ENCODE results near the gene L3MBTL3. TPM values are rescaled to one million over a fixed set of nuclear protein-coding genes. Genes with fewer than 3 reads are reported as not detected.

The L3MBTL3 gene
- polyA plus RNA-seq, 1 of the 3 experiments (the other 2 are of a cell fraction) = 12.6 TPM

DNA sequence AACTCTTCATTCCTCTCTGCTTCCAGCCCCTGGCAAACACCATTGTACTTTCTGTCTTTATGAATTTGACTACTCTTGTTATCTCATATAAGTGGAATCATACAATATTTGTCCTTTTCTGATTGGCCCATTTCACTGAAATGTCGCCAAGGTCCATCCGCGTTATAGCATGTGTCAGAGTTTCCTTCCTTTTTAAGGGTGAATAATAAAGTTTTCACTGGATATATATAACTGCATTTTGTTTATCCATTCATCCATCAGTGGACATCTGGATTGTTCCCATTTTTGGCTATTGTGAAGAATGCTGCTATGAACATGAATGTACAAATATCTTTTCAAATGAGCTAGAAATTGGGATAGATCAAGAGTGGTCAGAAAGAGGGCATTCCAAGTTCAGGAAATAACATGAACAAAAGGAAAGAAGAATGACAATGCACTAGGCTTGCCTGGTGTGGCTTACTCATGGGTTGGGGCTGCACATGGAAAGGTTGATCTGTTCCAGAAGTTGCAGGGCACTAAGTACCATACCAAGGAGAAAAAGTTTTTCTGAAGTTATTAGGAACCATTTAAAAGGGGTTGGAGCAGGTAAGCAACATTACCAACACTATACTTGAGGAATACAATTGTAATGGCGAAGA, 10.0 kb upstream of the L3MBTL3 start:
- no peaks in the 10 kb centered on the region for H3K36me3 ChIP-seq (replicated peaks in 1 of 2; ENCODE audit: control insufficient read depth in 1 of 2, insufficient read depth in 2 of 2, low read length in 1 of 2)
- H2AFZ ChIP-seq (ENCODE audit: low read depth) = peak overlapping the region; percentile 11; the same call in 1 of the 2 replicates
- ChIA-PET POLR2A (no interaction called here), CTCF (no interaction called here)
- no peak overlapping the region for H3K9ac ChIP-seq
- H3F3A ChIP-seq (replicated peaks; ENCODE audit: insufficient read depth) = no peaks in the 10 kb centered on the region
- no peaks in the 10 kb centered on the region for H4K20me1 ChIP-seq (ENCODE audit: insufficient read depth)
- 0 out of 4 replicates have a peak, but pooled peaks cover 0 to 3% of the 10 kb centered on the region in 2 experiments for H3K4me1 ChIP-seq (ENCODE audit: control insufficient read depth in 1 of 2, insufficient read depth in 2 of 2, low read depth in 1 of 2, low read length in 1 of 2)
- no peaks in the 10 kb centered on the region for H3K79me2 ChIP-seq (ENCODE audit: insufficient read depth)
- H3K9me3 ChIP-seq = no peaks in the 10 kb centered on the region
- H3K4me3 ChIP-seq (ENCODE audit: low read depth in 2 of 2, low read length in 1 of 2) = no peak overlapping the region
- no peak overlapping the region for H3K27ac ChIP-seq (ENCODE audit: low read depth in 2 of 2, low read length in 1 of 2)
- WGBS (ENCODE audit: low lambda C conversion rate) = 63% methylated on average over 4 of the region's 4 CpGs
- no peak overlapping the region for H3K4me2 ChIP-seq
- H3K9me2 ChIP-seq = no peaks in the 10 kb centered on the region
- no peak for TF ChIP-seq REST (IDR thresholded peaks at IDR 0.05; ENCODE audit: low read depth, low read length)
- no peak for TF ChIP-seq RAD21 (IDR thresholded peaks at IDR 0.05; ENCODE audit: low read length)
- TF ChIP-seq TEAD4 (IDR thresholded peaks at IDR 0.05; ENCODE audit: borderline replicate concordance, insufficient read depth) = no peak
- TF ChIP-seq, protein P1, sequence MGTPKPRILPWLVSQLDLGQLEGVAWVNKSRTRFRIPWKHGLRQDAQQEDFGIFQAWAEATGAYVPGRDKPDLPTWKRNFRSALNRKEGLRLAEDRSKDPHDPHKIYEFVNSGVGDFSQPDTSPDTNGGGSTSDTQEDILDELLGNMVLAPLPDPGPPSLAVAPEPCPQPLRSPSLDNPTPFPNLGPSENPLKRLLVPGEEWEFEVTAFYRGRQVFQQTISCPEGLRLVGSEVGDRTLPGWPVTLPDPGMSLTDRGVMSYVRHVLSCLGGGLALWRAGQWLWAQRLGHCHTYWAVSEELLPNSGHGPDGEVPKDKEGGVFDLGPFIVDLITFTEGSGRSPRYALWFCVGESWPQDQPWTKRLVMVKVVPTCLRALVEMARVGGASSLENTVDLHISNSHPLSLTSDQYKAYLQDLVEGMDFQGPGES (IDR thresholded peaks at IDR 0.05; ENCODE audit: low read depth, low read length) = no peak
- TF ChIP-seq FOXJ3 (CRISPR knock-in tag; IDR thresholded peaks at IDR 0.05) = no peak
- no peak for TF ChIP-seq NFIC (IDR thresholded peaks at IDR 0.05; ENCODE audit: borderline replicate concordance)
- TF ChIP-seq TCF12 (IDR thresholded peaks at IDR 0.05) = no peak
- no peak for TF ChIP-seq PBX3 (IDR thresholded peaks at IDR 0.05)
- DNase-seq = no peak
- H3K27me3 ChIP-seq (ENCODE audit: insufficient read depth) = no peaks in the 10 kb centered on the region

- no peaks in the 10 kb centered on the region for H4K20me1 ChIP-seq (ENCODE audit: insufficient read depth)
- DNase-seq = no peak
- no peak overlapping the region for H2AFZ ChIP-seq (ENCODE audit: low read depth)
- H3K4me3 ChIP-seq (ENCODE audit: low read depth in 2 of 2, low read length in 1 of 2) = no peak overlapping the region
- H3K9ac ChIP-seq = no peak overlapping the region
- H3K79me2 ChIP-seq (ENCODE audit: insufficient read depth) = no peaks in the 10 kb centered on the region
- no peaks in the 10 kb centered on the region for H3K9me3 ChIP-seq
- ChIA-PET CTCF (no interaction called here), POLR2A (no interaction called here)
- no peak overlapping the region for H3K27ac ChIP-seq (ENCODE audit: low read depth in 2 of 2, low read length in 1 of 2)
- H3F3A ChIP-seq (replicated peaks; ENCODE audit: insufficient read depth) = no peaks in the 10 kb centered on the region
- H3K27me3 ChIP-seq (ENCODE audit: insufficient read depth) = no peaks in the 10 kb centered on the region
- no peaks in the 10 kb centered on the region for H3K36me3 ChIP-seq (replicated peaks in 1 of 2; ENCODE audit: control insufficient read depth in 1 of 2, insufficient read depth in 2 of 2, low read length in 1 of 2)
- no peak for TF ChIP-seq NFIC (IDR thresholded peaks at IDR 0.05; ENCODE audit: borderline replicate concordance)
- TF ChIP-seq RAD21 (IDR thresholded peaks at IDR 0.05; ENCODE audit: low read length) = no peak
- no peak for TF ChIP-seq ELF1 (IDR thresholded peaks at IDR 0.05)
- TF ChIP-seq TCF12 (IDR thresholded peaks at IDR 0.05) = no peak
- TF ChIP-seq JUND (IDR thresholded peaks at IDR 0.05) = no peak
- no peak for TF ChIP-seq CTCF (IDR thresholded peaks at IDR 0.05)
- TF ChIP-seq SIN3A (IDR thresholded peaks at IDR 0.05; ENCODE audit: borderline replicate concordance, low read depth, low read length) = no peak
- no peak for TF ChIP-seq POLR2AphosphoS5 (IDR thresholded peaks at IDR 0.05; ENCODE audit: low read depth, low read length)
- TF ChIP-seq GABPA (IDR thresholded peaks at IDR 0.05; ENCODE audit: low read depth) = no peak
- TF ChIP-seq, protein P1 (IDR thresholded peaks at IDR 0.05; ENCODE audit: low read depth, low read length) = no peak
- no peak for TF ChIP-seq TEAD4 (IDR thresholded peaks at IDR 0.05; ENCODE audit: borderline replicate concordance, insufficient read depth)
- TF ChIP-seq EZH2phosphoT487 (IDR thresholded peaks at IDR 0.05; ENCODE audit: borderline replicate concordance, low read depth) = no peak
- H3K9me2 ChIP-seq = no peaks in the 10 kb centered on the region
- 62% methylated on average over 5 of the region's 5 CpGs for WGBS (ENCODE audit: low lambda C conversion rate)
- H3K4me1 ChIP-seq (ENCODE audit: control insufficient read depth in 1 of 2, insufficient read depth in 2 of 2, low read depth in 1 of 2, low read length in 1 of 2) = 0 out of 4 replicates have a peak, but pooled peaks cover 0 to 3% of the 10 kb centered on the region in 2 experiments
- no peak overlapping the region for H3K4me2 ChIP-seq
These were observed 9.2 kb upstream of the L3MBTL3 start for GRCh38 chr6:130009146-130009545.

All from SK-N-SH (cell line).